NCI-H146 treated with DMSO at 0.1 percent for 48 hours (cell line): ENCODE data around the gene WWOX.
"Not testable (repeated sequence)": the region's sequence is repeated elsewhere in the genome, so short reads cannot be mapped to it uniquely, and the experiment has no call there.

Experiments
- DNase-seq: peaks from one replicate; lab custom pipeline; 2025; ENCODE audit not compliant: unreplicated experiment; lab: John Stamatoyannopoulos, UW

The WWOX gene

DNA sequence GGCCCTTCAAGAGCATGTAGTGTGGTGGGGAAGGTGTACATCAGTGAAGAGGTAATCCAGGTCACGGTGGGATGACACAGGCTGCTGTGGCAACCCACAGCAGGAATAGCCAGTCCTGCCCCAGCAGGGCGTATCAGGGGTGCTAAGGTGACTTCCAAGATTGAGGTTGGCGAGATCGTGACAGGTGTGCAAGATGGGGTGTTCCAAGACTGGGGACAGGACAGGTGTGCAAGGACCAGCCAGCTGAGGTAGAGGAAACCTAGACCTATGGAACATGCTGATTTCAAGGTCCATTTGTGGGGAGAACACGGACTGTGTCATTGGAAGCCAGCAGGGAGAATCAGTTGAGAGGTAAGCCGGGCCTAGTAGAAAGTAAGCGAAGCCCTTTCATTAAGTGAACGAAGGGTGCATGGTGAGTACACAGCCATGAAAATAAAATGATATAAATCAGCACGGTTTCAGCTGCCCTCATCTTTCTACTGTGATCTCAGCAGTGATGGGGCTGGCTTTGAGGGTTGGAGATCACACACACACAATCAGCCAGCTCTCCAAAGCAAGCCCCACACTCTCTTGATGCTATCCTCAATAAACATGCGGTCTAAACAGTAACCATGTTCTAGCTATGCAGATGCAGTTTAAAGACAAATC lies 497.0 kb downstream of the WWOX start:
- no peak for DNase-seq

DNA sequence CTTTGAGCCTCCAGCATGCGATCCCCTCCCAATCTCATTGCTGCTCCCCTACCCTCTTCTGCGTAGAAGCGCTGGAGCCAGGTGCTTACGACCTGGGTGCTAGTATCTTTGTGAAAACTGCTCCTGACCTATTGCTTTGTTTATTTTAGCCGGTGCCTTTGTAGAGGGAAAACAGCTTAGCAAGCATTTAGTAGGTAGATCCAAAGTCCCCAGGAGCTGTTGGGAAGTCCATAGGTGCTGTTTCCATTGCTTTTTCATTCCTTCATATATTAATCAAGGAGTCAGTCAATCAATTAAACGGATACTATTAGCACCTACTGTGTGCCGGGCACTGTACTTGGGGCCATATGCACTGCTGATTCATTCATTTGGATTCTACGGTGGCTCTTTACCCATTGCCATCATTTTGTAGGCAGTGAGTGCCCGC lies 497.6 kb downstream of the WWOX start:
- no peak for DNase-seq

DNA sequence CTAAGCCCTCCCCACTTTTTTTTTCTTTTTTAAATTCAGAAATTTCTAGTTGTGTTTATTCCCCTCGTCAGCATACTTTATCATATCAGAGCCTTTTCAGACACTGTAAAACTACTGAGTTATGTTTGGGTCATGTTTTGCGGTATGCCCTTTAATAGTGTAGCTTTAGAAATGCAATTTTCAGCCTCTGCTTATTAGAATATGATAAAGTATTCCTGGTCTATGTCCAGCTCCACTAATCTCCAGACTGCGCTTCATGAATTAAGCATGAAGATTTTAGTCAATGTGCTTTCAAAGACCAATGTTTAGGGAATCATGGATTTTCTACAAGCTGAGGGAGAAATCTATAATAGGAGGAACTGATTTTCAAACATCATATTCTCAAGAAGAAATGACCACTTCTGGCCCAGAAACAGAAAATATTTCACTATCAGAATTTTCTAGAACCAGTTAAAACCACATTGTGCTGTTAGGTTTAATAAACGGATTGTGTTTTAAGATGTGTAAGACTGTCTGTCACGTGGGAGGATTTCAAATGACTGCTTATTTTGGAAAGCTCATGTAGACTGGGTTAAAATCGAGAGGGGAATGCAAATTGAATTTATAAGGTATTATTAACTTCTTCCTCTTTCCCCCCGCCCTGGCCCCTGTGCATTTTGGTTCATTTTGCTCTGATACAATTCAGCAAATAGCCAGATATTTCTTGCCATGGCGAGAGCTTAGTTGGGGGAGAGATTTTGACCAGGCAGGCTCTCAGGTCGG lies 498.5 kb downstream of the WWOX start:
- DNase-seq = no peak

- DNase-seq = no peak
Observed at GRCh38 chr16:78599271-78599670, 499.8 kb downstream of the WWOX start.

- not testable (repeated sequence) for DNase-seq
Observed at GRCh38 chr16:78604423-78605062, 505.1 kb downstream of the WWOX start.

- no peak for DNase-seq
Observed at GRCh38 chr16:78605548-78606101, 506.2 kb downstream of the WWOX start.

GRCh38 chr16:78606545-78606944 lies 507.1 kb downstream of the WWOX start:
- DNase-seq = peak; percentile 71

DNA sequence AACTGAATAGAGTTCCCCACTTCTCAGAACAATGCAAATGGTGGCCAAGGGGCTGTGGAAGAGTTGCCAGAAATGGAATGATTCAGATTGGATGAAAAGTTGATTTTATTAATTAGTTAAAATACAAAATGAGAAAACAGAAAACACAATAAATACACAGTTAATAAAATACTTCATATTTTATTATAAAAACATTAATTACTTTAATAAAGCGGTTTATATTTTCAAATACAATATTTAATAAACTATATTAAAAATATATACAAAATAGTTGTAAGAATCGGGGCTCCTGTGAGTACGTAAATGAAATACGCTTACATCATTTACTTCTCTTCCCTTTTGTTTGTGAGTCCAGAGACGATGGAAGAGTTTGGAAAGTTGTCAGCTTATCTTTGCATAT lies 507.6 kb downstream of the WWOX start:
- DNase-seq = no peak

- DNase-seq = no peak
Observed at GRCh38 chr16:78607465-78607864, 508.0 kb downstream of the WWOX start.

- DNase-seq = no peak
Observed at GRCh38 chr16:78608305-78608776, 508.9 kb downstream of the WWOX start.

- DNase-seq = no peak
Observed at GRCh38 chr16:78609402-78610274, 510.2 kb downstream of the WWOX start.

GRCh38 chr16:78611318-78611717 lies 511.9 kb downstream of the WWOX start:
- no peak for DNase-seq

- no peak for DNase-seq
Observed at GRCh38 chr16:78619811-78620210, 520.4 kb downstream of the WWOX start.

- DNase-seq = no peak
Observed at GRCh38 chr16:78620291-78620690, 520.8 kb downstream of the WWOX start.

- no peak for DNase-seq
Observed at GRCh38 chr16:78623796-78624195, 524.3 kb downstream of the WWOX start.

GRCh38 chr16:78624366-78624765 lies 524.9 kb downstream of the WWOX start:
- no peak for DNase-seq

DNA sequence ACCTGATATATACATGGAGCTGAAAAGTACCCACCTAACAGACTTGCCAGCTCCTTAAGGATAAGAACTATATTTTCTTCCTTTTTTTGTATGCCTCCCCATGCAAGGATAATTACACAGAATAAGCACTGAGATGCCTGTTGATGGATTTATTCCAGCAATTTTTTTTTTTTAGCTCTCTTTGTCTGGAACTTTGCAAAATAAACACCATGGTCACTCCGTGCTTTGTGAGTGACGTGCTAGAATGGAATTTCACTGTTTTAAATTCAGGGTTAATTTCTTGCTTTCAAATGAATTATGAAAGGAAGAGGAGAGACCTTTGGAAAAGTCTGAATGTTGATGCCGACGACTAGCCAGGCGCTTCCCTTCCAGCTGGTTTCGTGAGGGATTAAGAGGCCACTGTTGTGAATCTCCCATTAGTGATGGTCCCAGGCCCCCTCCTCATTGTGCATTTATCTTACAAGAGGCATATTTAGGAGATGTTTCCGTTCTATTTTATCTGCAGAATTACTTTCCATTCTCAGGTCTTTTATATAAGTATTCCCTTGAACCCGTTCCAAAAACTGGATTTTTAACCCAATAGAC lies 529.1 kb downstream of the WWOX start:
- no peak for DNase-seq

DNA sequence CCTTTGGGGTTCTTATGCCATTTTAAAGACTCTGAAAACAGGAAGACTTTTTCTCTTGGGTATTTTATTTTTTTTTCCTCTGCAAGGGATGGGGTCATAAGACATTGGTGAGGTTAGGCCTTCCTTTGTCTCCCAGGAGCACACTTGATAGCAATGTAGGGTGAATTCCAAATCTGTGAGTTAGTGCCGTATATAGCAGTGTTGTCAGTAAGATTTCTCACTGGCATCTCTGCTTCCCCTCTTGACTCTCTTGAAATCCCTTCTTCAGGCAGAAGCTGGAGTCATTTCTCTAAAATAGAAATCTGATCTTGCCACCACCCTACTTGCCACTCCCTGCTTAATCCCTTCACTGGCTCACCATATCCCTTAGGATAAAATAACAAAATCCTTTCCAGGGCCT lies 529.7 kb downstream of the WWOX start:
- no peak for DNase-seq

DNA sequence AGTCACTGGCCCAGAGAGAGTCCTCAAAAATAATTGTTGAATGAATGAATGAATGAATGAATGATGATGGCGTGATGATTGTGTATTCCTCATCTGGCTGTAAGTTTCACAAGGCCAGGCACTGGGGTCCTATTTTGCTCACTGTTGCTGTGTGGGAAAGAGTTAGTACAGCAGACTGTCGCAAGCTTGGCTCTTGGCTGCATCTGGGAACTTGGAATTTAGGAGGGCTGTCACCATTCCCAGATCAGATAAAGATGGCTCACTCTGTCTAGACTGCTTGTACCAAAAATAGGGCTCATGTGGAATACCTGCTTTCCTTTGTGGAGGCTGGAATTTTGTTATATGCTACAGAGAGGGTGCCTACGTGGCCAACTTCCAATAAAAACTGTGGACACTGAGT lies 530.6 kb downstream of the WWOX start:
- DNase-seq = no peak

DNA sequence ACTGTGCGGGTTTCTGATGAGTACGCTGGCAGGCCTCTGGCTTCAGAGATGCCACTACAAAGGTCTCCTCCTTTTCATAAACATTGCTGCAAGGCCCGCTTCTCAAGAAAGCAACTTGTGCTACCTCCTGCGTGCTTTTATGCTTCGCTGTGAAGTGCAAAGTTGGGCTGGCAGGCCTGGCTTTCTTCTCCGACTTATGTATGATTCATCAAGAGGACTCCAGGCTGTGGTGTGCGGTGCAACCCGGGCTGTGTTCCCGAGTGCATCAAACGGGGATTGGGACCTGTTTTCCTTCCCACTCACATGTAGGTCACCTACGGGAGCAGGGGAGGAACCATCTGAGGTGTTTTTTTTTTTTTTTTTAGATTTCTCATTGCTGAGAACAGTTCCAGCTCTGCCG lies 534.1 kb downstream of the WWOX start:
- no peak for DNase-seq
